ENCODE results near the gene LYSET. TPM values are rescaled to one million over a fixed set of nuclear protein-coding genes. Genes with fewer than 3 reads are reported as not detected.
"Not testable (repeated sequence)": the region's sequence is repeated elsewhere in the genome, so short reads cannot be mapped to it uniquely, and the experiment has no call there.

Gene LYSET
- total RNA-seq, 1 donor from 2014 or later, result 13.6 TPM

DNA sequence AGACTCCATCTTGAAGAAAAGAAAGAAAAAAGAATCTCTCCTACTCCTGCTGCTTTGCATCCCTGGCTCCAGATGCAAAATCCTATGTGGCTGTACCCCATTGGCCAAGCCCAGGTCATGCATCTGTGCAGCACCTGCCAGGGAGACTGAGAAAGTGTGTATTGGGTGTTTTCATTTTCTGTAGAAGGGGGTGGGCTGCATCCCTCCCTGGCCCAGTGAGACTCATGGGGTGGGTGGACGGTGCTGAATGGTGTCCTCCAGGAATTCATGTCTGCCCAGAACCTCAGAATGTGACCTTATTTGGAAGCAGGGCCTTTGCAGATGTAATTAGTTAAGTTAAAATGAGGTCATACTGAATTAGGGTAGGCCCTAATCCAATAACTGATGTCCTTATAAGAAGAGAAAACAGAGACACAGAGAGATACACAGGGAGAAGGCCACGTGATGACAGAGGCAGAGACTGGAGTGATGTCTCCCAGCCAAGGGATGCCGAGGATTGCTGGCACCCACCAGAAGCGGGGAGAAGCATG, 23.6 kb upstream of the LYSET start:
- TF ChIP-seq, protein P1, sequence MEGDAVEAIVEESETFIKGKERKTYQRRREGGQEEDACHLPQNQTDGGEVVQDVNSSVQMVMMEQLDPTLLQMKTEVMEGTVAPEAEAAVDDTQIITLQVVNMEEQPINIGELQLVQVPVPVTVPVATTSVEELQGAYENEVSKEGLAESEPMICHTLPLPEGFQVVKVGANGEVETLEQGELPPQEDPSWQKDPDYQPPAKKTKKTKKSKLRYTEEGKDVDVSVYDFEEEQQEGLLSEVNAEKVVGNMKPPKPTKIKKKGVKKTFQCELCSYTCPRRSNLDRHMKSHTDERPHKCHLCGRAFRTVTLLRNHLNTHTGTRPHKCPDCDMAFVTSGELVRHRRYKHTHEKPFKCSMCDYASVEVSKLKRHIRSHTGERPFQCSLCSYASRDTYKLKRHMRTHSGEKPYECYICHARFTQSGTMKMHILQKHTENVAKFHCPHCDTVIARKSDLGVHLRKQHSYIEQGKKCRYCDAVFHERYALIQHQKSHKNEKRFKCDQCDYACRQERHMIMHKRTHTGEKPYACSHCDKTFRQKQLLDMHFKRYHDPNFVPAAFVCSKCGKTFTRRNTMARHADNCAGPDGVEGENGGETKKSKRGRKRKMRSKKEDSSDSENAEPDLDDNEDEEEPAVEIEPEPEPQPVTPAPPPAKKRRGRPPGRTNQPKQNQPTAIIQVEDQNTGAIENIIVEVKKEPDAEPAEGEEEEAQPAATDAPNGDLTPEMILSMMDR (IDR thresholded peaks at IDR 0.05; ENCODE audit: unreplicated experiment), result no peak
- Mint-ChIP-seq H3K27ac (ENCODE audit: unreplicated experiment) (no peak overlapping the region), H3K27me3 (ENCODE audit: unreplicated experiment) (peaks cover 2% of the 10 kb centered on the region), H3K36me3 (ENCODE audit: low read depth, unreplicated experiment) (no peaks in the 10 kb centered on the region), H3K9me3 (ENCODE audit: unreplicated experiment) (no peaks in the 10 kb centered on the region), H3K4me3 (ENCODE audit: unreplicated experiment) (no peak overlapping the region), H3K4me1 (ENCODE audit: unreplicated experiment) (no peaks in the 10 kb centered on the region)
- DNase-seq (ENCODE audit: low spot score), result no peak

DNA sequence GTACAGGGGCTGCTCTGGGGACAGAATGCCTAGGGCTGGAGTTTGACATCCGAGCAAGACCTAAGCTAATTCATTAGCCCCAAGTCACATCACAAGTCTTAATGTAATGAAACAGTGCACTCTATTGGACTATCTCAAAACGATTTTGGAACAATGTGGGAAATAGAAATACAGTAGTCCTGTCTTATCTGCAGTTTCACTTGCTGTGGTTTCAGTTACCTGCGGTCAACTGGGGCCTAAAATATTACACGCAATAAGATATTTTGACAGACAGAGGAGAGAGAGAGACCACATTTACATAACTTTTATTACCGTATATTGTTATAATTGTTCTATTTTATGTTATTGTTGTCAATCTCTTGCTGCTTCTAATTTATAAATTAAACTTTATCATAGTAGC, 21.6 kb upstream of the LYSET start:
- TF ChIP-seq, protein P1 (IDR thresholded peaks at IDR 0.05; ENCODE audit: unreplicated experiment), result no peak
- Mint-ChIP-seq H3K36me3 (ENCODE audit: low read depth, unreplicated experiment) (no peaks in the 10 kb centered on the region), H3K9me3 (ENCODE audit: unreplicated experiment) (no peaks in the 10 kb centered on the region), H3K4me1 (ENCODE audit: unreplicated experiment) (no peaks in the 10 kb centered on the region), H3K27me3 (ENCODE audit: unreplicated experiment) (peaks cover 2% of the 10 kb centered on the region), H3K4me3 (ENCODE audit: unreplicated experiment) (no peak overlapping the region), H3K27ac (ENCODE audit: unreplicated experiment) (no peak overlapping the region)
- no peak for DNase-seq (ENCODE audit: low spot score)

DNA sequence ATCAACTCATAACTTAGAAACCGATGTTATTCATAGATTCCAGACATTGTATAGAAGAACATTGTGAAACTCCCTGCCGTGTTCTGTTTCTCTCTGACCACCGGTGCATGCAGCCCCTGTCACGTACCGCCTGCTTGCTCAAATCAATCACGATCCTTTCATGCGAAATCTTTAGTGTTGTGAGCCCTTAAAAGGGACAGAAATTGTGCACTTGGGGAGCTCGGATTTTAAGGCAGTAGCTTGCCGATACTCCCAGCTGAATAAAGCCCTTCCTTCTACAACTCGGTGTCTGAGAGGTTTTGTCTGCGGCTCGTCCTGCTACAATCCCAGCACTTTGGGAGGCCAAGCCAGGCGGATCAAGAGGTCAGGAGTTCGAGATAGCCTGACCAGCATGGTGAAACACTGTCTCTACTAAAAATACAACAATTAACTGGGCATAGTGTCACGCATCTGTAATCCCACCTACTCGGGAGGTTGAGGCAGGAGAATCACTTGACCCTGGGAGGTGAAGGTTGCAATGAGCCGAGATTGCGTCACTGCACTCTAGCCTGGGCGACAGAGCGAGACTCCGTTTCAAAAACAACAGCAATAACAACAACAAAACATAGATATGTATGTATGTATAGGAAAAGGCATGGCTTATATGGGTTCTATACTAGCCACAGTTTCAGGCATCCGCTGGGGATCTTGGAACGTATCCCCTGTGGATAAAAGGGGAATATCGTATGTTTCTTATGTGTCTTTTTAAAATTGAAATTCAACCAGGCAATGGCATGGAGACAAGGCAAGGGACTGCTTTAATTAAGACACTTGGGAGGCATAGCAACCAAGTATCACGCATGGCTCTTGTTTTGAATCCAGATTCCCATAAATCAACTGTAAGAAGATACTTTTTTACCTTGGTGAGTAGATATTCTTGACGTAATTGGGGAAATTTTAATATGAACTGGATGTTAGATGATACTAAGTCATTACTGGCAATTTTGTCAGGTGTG, 19.5 kb upstream of the LYSET start:
- H3K4me3 Mint-ChIP-seq (ENCODE audit: unreplicated experiment); H3K27me3 Mint-ChIP-seq (ENCODE audit: unreplicated experiment); H3K9me3 Mint-ChIP-seq (ENCODE audit: unreplicated experiment); DNase-seq (ENCODE audit: low spot score); H3K36me3 Mint-ChIP-seq (ENCODE audit: low read depth, unreplicated experiment); H3K4me1 Mint-ChIP-seq (ENCODE audit: unreplicated experiment); H3K27ac Mint-ChIP-seq (ENCODE audit: unreplicated experiment): not testable (repeated sequence)

DNA sequence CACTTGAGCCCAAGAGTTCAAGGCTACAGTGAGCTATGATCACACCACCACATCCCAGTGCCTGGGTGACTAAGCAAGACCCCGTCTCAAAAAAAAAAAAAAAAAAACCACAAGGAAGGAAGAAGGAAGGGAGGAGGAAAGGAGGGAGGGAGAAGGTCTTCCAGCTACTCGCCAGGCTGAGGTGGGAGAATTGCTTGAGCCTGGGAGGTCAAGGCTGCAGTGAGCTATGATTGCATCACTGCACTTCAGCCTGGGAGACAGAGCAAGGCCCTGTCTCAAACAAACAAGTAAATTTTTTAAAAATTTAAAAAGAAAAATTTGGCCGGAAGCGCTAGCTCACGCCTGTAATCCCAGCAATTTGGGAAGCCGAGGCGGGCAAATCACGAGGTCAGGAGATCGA, 16.5 kb upstream of the LYSET start:
- H3K27me3 Mint-ChIP-seq (ENCODE audit: unreplicated experiment); H3K4me3 Mint-ChIP-seq (ENCODE audit: unreplicated experiment); H3K36me3 Mint-ChIP-seq (ENCODE audit: low read depth, unreplicated experiment); H3K27ac Mint-ChIP-seq (ENCODE audit: unreplicated experiment); H3K9me3 Mint-ChIP-seq (ENCODE audit: unreplicated experiment); DNase-seq (ENCODE audit: low spot score); H3K4me1 Mint-ChIP-seq (ENCODE audit: unreplicated experiment): not testable (repeated sequence)

DNA sequence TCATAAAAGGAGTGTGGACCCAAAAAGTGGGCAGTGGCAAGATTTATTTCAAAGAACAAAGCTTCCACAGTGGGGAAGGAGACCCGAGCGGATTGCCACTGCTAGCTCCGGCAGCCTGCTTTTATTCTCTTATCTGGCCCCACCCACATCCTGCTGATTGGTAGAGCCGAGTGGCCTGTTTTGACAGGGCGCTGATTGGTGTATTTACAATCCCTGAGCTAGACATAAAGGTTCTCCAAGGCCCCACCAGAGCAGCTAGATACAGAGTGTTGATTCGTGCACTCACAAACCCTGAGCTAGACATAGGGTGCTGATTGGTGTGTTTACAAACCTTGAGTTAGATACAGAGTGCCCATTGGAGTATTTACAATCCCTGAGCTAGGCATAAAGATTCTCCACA, 15.5 kb upstream of the LYSET start:
- not testable (repeated sequence) for H3K27ac Mint-ChIP-seq (ENCODE audit: unreplicated experiment); H3K4me3 Mint-ChIP-seq (ENCODE audit: unreplicated experiment); H3K36me3 Mint-ChIP-seq (ENCODE audit: low read depth, unreplicated experiment); H3K4me1 Mint-ChIP-seq (ENCODE audit: unreplicated experiment); DNase-seq (ENCODE audit: low spot score); H3K9me3 Mint-ChIP-seq (ENCODE audit: unreplicated experiment); H3K27me3 Mint-ChIP-seq (ENCODE audit: unreplicated experiment)

DNA sequence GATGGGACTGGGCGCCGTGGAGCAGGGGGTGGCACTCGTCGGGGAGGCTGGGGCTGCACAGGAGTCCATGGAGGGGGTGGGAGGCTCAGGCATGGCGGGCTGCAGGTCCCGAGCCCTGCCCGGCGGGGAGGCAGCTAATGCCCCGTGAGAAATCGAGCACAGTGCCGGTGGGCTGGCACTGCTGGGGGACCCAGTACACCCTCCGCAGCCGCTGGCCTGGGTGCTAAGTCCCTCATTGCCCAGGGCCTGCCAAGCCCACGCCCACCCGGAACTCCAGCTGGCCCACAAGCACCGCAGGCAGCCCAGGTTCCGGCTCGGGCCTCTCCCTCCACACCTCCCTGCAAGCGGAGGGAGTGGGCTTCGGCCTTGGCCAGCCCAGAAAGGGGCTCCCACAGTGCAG, 15.0 kb upstream of the LYSET start:
- not testable (repeated sequence) for H3K4me1 Mint-ChIP-seq (ENCODE audit: unreplicated experiment); DNase-seq (ENCODE audit: low spot score); H3K27ac Mint-ChIP-seq (ENCODE audit: unreplicated experiment); H3K36me3 Mint-ChIP-seq (ENCODE audit: low read depth, unreplicated experiment); H3K4me3 Mint-ChIP-seq (ENCODE audit: unreplicated experiment); H3K9me3 Mint-ChIP-seq (ENCODE audit: unreplicated experiment); H3K27me3 Mint-ChIP-seq (ENCODE audit: unreplicated experiment)

DNA sequence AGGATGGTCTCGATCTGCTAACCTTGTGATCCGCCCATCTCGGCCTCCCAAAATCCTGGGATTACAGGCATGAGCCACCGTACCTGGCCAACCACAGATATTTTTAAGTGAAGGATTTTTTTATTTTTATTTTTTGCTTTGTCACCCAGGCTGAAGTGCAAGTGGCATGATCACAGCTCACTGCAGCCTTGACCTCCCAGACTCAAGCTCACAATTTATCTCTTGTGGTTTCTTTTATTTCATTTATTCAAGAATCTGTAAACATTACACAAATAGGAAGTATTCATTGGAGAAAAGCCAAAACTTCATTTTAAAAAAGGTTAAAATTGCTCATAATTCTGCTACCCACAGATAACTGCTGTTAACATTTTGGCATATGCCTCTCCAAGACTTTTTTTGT, 13.7 kb upstream of the LYSET start:
- H3K4me1 Mint-ChIP-seq (ENCODE audit: unreplicated experiment), result no peaks in the 10 kb centered on the region
- TF ChIP-seq, protein P1 (IDR thresholded peaks at IDR 0.05; ENCODE audit: unreplicated experiment), result no peak
- no peak overlapping the region for H3K27ac Mint-ChIP-seq (ENCODE audit: unreplicated experiment)
- peaks cover 7% of the 10 kb centered on the region for H3K27me3 Mint-ChIP-seq (ENCODE audit: unreplicated experiment)
- H3K36me3 Mint-ChIP-seq (ENCODE audit: low read depth, unreplicated experiment), result peaks cover 3% of the 10 kb centered on the region
- no peaks in the 10 kb centered on the region for H3K9me3 Mint-ChIP-seq (ENCODE audit: unreplicated experiment)
- no peak for DNase-seq (ENCODE audit: low spot score)
- no peak overlapping the region for H3K4me3 Mint-ChIP-seq (ENCODE audit: unreplicated experiment)

Measured in endothelial cell (in vitro differentiated cells).